ENCODE data around the gene SH3RF3. TPM values are rescaled to one million over a fixed set of nuclear protein-coding genes. Genes with fewer than 3 reads are reported as not detected.
A peak's percentile ranks its signal among the peaks of the same experiment; 100 is the strongest.
"Not testable (repeated sequence)": the region's sequence is repeated elsewhere in the genome, so short reads cannot be mapped to it uniquely, and the experiment has no call there.

The SH3RF3 gene
- total and polyA plus RNA-seq, 12 donors = 0.72 to 19.1 (median 12.2) TPM

- intact Hi-C loops (cut with DNase I) = no loop called here
- TF ChIP-seq CTCF (IDR thresholded peaks at IDR 0.05) (no peak), POLR2A (IDR thresholded peaks at IDR 0.05) (no peak)
These were observed 403.7 kb downstream of the SH3RF3 start for GRCh38 chr2:109532728-109533076.

GRCh38 chr2:109533823-109534222, 404.8 kb downstream of the SH3RF3 start:
- peak in 1 of 7 donors; percentile 42 for DNase-seq
- Histone ChIP-seq H3K27ac (no peak overlapping the region), H3K4me1 (replicated peaks in 1 of 2) (no peaks in the 10 kb centered on the region), H3K4me3 (no peak overlapping the region), H3K9me3 (replicated peaks in 1 of 3) (no peaks in the 10 kb centered on the region), H3K36me3 (replicated peaks in 1 of 2) (no peaks in the 10 kb centered on the region), H3K27me3 (no peaks in the 10 kb centered on the region)
- 74 to 91% (median 80%) methylated on average over 1 to 7 of the region's 7 CpGs for WGBS, 4 donors
- TF ChIP-seq POLR2A (IDR thresholded peaks at IDR 0.05) = no peak
- no peak for TF ChIP-seq CTCF (IDR thresholded peaks at IDR 0.05)
- intact Hi-C loops (cut with DNase I) = no loop called here

More at GRCh38 chr2:109532728-109533076, 403.7 kb downstream of the SH3RF3 start:
- DNase-seq = peak in 1 of 7 donors; percentile 39
- H3K9me3 ChIP-seq (replicated peaks in 1 of 3) = no peaks in the 10 kb centered on the region
- no peak overlapping the region for H3K4me3 ChIP-seq
- no peak overlapping the region for H3K27ac ChIP-seq
- H3K27me3 ChIP-seq = no peaks in the 10 kb centered on the region
- H3K36me3 ChIP-seq (replicated peaks in 1 of 2) = no peaks in the 10 kb centered on the region
- H3K4me1 ChIP-seq (replicated peaks in 1 of 2) = no peaks in the 10 kb centered on the region
- WGBS, 4 donors = 89 to 91% (median 91%) methylated on average over 5 of the region's 5 CpGs

- H3K27me3 ChIP-seq = no peaks in the 10 kb centered on the region
- DNase-seq = no peak
- TF ChIP-seq CTCF (IDR thresholded peaks at IDR 0.05) (no peak), POLR2A (IDR thresholded peaks at IDR 0.05) (no peak)
- H3K4me1 ChIP-seq (replicated peaks in 1 of 2) = no peaks in the 10 kb centered on the region
- no peak overlapping the region for H3K4me3 ChIP-seq
- no peaks in the 10 kb centered on the region for H3K9me3 ChIP-seq (replicated peaks in 1 of 3)
- 70 to 80% (median 78%) methylated on average over 6 of the region's 6 CpGs for WGBS, 4 donors
- no peaks in the 10 kb centered on the region for H3K36me3 ChIP-seq (replicated peaks in 1 of 2)
- no peak overlapping the region for H3K27ac ChIP-seq
- intact Hi-C loops (cut with DNase I) = no loop called here
These were observed 406.4 kb downstream of the SH3RF3 start for GRCh38 chr2:109535217-109535946.

- intact Hi-C loops (cut with DNase I); H3K9me3 ChIP-seq (replicated peaks in 1 of 3); DNase-seq; H3K27me3 ChIP-seq; H3K36me3 ChIP-seq (replicated peaks in 1 of 2); H3K4me1 ChIP-seq (replicated peaks in 1 of 2); H3K27ac ChIP-seq; H3K4me3 ChIP-seq: not testable (repeated sequence)
- WGBS, 4 donors = 69 to 80% (median 72%) methylated on average over 3 of the region's 3 CpGs
These were observed 407.6 kb downstream of the SH3RF3 start for GRCh38 chr2:109536556-109536955.

Measured in adrenal gland (tissue), 12 donors.